ENCODE results near the gene NODAL.

The NODAL gene

DNA sequence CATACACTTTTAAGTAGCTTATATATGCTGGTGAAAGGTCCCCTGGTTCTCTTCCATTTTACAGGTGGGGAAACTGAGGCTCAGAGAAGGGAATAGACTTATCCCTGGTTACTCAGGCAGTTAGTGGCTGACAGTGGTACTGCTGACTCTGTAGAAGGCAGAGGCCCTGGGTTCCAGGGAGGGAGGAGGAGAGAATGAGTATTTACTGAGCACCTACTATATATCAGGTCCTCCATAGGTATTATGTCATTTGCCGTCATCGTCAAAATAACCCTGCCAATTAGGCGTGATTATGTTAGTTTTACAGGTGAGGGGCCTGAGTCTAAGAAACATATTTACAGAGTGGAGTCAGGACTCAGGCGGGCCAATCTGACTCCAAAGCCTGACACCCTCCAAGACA lies 23.8 kb upstream of the NODAL start:
- DNase-seq, result no peak

DNA sequence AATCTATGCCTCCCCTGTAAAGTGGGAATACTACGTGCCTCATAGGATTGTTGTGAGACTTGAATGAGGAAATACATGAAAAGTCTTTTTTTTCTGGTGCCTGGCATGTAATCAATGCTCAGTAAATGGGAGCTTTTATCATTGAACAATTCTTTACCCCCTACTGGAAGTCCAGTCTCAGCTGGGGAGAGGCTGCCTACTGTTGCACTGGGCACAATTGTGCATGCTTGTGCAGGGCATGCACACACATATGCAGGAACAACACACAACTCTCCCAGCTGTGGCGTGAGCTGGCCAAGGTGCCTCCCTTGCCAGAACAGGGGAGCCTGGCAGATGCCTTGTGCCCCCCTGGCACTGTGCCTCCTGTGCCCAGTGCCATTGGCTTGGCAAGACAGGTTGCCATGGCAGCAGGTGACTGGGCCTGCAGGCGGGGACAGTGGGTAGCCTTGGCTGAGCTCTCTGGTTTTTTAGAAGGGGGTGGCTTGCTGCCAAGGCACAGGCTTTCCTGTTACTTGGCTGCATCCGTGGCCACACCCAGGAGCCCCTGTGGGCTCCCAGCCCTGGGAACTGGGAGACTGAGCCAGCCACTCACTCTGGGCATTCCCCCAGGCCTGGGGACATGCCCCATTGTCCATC lies 21.0 kb upstream of the NODAL start:
- DNase-seq, result peak in 47 of 51 donors; percentile 17 to 91 (median 73)

DNA sequence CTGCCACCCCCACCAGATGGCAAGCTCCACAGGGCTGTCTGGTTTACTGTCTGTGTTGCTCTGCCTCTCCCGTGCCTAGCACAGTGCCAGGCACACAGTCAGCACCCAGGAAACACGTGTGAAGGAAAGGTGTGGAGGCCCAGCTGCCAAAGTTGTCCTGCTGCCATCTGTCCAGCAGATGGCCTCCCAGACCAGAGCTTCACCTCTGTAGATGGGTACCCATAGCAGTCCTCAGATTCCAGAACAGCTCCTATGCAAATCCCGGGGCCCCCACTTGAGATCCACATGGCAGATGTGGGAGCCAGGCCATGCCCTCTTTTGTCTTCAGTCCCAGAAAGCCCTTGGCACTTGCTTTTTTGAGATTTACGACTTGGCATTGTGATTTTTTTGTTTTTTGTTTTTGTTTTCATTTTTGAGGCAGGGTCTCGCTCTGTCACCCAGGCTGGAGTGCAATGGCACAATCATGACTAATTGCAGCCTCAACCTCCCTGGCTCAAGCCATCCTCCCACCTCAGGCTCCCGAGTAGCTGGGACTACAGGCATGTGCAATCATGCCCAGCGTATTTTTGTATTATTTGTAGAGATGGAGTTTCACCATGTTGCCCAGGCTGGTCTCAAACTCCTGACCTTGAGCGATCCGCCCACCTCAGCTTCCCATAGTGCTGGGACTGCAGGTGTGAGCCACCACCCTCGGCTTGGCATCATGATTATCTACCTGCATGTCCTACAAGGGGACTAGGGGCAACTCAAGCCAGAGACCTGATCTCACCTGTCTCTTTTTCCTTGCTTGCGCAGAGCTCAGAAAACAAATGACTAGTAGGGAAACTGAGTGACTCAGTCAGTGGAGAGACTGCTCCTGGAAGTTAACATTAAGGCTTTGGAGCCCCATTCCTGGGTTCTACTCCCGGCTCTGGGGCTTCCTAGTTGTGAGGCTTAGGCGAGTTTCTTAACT lies 20.2 kb upstream of the NODAL start:
- DNase-seq, result peak in 34 of 51 donors; percentile 10 to 60 (median 31)

DNA sequence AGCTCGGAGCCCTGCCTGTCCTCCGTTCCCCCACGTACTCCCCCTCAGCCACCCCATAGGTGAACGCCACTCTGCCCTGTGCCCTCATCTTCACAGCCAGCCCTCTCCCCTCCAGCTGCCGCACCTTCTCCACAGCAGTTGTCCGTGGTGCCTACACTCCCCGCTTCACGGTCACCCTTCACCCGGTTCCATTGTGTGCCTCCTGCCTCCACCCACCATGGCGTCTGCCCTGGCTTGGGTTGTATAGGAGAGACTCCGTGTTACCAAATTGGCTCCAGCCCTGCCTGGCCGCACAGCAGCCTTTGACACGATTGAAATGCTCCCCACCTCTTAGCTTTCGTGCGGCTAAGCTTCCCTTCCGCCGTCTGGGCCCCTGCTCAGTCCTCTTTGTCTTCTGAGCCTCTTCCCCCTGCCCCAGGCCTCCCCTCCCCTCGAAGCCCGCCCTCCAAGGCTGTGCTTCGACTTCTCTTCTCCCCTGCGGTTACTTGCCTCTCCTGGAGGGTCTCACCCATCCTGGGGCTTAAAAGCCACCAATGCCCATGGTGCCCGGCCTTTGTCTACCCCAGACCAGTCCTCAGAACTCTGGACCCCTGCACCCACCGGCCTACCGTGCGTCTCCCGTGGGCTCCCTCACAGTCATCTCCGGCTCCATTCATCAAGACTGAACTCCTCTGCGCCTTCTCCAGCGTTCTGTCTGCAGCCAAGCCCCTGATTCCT lies 18.5 kb upstream of the NODAL start:
- DNase-seq, result no peak

DNA sequence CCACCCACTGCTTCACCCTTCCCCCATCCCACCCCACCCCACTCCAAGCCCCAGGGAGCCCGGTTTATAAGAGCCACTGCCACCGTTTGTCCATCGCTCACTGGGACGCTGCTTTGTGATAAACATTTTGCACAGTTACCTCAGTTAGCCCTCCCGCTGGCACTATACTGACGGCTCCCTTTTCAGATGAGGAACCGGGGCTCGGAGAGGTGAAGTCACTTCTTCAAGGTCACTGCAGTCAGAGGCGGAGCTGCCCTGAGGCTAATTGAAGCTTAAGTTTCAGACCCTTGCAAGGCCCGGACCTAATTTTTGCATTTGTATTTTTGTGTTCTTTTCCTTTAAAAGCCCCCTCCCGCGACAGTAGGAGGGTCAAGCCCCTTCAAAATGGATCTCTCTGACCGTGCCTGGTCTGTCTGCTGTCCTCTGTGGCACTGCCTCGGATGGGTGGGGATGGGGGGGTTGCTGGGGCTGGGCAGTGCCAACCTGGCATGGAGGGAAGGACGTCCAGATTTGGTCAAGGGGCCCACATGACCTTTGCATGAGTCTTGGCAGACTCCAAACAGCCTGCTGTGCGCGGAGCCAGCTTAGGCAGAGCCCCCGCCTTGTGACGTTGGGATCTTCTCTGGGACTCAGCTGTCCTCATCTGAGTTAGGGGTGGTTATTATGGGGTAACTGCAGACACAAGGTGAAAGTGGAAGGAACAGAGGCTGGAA lies 17.7 kb upstream of the NODAL start:
- DNase-seq, result peak in 1 of 51 donors; percentile 48

DNA sequence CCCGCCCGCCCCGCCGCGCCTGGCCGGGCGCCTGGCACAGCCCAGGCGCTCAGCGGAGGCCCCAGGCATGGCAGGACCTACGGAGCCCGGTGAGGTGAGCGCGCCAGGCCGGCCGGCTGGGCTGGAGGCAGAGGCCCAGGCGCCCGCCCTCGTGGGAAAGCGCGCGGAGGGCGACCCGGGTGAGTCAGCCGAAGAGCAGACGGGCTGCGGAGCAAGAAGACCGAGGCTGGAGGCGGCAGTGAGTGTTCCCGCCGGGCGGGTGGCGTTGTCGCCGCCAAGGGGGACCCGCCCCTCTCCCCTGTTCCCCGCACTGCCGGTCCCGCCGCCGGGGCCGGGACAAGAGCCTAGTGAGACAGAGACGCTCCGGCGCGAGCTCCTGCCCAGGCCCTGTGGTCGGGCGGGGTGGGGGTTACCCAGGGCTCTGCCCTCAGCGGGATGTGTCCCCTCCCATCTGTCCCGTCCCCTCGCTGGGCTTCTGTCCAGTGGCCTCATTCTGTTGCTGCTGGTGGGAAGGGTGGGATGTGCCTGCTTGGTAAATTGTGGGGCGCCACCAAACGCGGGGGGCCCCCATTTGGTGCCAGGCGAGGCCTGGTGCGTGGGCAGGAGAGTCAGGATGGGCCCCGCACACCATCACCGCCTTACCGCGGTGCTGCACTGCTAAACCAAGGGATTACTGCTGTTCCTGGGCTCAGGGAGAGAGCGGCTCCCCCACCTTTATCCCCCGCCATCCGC lies 17.0 kb upstream of the NODAL start:
- DNase-seq, result peak in 33 of 51 donors; percentile 16 to 80 (median 51)

DNA sequence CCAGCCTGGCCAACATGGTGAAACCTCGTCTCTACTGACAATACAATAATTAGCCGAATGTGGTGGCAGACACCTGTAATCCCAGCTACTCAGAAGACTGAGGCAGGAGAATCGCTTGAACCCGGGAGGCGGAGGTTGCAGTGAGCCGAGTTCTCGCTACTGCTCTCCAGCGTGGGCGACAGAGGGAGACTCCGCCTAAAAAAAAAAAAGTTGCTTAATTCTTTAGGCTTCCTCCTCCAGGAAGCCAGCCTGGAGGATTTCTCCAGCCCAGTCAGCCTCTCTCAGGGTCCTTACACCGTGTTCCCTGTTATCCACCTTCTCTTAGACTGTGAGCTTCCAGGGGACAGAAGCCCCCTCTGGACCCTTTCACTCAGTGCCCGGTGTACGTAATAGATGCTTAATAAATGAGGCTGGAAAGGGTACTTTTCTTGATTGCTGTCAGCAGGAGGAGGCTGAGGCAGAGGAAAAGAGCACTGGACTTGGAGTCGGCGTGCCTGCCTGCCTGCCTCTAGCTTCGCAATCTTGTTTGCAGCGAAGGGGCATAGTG lies 16.4 kb upstream of the NODAL start:
- DNase-seq, result no peak

DNA sequence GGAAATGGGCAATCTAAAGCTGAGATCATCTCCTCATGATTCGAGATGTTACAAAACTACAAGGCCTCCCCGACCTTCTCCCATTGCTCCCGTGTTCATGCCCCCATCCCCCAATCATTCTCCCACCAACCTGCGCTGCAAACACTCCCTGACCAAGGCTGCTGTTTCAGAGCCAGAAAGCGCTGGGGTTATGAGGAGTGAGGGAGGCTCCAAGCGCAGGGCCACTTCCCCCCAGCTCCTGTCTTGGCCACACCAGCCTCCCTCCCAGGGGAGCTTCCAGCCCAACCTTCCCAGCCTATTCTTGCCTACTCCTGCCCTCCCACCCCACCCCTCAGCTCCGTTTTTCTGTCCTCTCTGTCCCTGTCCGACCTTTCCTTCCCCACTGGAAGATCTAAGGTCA lies 14.7 kb upstream of the NODAL start:
- DNase-seq, result no peak

DNA sequence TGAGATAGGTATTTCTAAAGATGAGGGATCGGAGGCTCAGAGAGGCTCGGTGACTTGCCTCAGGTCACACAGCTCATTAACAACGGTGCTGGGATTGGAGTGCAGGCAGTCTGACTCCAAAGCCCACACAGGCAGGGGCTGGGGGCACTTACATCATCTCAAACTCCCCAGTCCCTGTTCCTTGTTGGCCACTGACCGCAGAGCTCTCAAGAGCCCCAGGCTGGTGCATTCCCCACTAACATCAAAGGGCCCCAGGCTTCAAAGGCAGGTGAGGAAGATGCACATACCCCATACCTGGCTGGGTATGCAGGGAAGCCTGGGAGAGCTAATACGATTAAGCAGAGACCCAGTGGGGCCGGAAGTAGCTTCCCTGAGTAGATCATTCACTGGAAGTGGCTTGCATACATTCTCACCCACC lies 13.7 kb upstream of the NODAL start:
- DNase-seq, result no peak

DNA sequence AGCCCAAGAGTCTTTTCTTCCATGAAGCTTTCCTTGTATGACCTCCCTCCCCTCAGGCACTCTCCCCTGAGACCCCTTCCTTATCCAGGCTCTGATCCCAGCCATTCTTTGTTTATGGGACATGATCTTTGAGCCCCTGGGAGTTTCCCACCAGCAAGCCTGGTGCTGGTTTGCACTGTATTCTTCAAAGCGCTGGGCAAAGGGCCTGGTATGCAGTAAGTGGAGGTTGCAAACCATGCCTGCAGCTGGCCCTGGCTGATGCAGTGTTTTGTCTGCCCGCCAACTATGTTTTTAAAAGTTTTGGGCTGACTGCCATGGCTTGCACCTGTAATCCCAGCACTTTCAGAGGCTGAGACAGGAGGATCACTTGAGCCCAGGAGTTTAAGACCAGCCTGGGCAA lies 6.8 kb upstream of the NODAL start:
- DNase-seq, result no peak

DNA sequence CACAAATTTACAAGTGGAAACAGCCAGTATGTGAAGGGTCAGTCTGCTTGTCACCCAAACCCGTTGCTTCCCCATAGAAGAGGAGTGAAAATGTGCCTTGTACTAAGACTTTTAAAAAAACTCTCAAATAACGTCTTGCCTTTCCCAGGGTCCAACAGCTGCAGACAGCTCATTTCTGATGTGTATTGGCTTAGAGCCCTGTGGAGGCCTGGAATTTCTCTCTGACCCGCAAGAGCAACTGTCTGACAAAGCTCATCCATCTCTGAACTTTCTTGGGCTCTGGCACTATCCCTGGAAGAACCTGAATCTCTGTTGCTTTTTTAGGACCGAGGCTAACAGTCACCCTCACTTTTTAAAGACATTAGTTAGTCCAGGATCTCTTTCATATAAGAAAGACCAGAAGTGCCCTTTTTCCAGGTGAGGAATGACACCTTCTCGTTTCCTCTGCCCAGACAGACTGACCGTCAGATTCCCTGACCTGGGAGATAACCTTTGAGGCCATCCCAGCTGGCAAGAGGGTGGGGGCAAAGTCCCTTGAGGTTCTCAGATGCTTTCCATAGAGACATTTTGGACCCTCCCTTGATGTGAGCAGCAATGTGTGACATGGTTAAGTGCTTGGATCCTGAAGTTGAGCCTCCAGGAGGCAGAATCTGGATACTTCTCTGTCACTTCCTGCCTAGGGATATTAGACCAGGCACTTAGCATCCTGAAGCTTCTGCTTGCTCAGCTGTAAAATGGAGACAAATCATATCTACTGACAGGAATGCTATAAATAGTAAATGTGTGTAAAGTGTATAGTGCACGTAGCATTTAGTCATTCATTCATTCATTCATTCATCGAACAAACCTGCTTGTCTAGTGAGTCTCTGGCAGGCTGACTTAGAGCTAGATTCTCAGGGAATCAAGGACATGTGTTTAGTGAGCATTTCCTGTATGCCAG lies 4.5 kb upstream of the NODAL start:
- no peak for DNase-seq

DNA sequence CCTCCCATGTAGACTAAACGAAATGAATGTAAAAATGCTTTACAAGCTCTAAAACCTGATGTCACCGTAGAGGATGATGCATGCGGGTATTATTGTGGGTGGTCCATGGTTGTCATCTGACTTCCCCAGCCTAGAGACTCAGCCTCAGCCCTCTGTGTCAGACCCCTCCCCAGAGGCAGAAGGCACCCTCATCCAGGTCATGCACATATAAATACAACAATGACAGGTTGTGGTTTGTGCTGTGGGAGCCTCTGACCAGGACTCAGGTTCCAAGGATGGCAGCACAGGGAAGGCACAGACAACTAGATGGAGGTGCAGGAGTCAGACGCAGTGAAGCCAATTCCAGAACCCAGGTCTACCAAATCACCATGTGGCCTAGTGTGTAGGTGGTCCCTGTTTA lies 3.3 kb upstream of the NODAL start:
- DNase-seq, result no peak

DNA sequence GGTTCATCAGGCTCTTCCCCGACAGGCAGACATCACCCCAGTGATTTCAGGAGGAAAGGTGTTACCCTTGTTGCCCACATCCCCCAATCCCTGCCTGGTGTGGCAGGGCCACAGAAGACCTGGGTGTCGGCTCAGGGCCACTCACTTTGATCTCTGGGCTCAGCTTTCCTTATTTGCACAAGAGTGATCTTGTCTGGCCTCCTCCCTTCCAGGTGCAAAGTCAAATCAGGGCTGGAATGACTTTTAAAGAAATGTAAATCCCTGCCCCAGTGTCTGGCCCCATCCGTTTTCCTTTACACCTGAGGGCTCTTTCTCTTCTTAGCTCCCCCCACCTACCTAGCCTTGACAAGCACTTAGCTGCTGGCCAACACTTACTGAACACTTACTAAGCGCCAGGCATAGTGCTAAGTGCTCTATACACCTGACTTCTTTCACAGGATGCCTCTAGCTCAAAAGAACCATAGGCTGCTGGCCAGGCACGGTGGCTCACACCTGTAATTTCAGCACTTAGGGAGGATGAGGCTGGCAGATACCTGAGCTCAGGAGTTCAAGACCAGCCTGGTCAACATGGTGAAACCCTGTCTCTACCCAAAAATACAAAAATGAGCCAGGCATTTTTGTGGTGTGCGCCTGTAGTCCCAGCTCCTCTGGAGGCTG lies 979 bp upstream of the NODAL start:
- DNase-seq, result no peak

DNA sequence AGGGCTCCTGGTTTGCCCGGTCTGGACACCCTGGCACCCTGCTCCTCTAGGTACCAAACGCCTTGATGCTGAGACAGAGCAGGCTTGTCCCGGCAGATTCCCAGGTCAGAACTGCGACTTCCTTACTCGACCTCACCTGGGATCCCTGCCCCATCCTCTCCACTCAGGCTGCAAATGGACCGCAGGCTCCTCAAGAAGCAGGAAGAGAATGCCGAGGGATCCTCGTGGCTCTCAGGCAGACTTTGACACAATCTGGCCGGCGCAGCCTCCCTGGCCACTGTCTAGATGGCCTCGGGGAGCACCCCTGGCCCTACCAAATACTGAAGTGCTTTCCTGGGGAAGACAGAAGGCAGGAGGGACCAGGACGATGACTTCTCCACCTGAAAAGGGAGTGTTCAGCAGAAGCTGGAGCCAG lies 421 bp upstream of the NODAL start:
- no peak for DNase-seq

DNA sequence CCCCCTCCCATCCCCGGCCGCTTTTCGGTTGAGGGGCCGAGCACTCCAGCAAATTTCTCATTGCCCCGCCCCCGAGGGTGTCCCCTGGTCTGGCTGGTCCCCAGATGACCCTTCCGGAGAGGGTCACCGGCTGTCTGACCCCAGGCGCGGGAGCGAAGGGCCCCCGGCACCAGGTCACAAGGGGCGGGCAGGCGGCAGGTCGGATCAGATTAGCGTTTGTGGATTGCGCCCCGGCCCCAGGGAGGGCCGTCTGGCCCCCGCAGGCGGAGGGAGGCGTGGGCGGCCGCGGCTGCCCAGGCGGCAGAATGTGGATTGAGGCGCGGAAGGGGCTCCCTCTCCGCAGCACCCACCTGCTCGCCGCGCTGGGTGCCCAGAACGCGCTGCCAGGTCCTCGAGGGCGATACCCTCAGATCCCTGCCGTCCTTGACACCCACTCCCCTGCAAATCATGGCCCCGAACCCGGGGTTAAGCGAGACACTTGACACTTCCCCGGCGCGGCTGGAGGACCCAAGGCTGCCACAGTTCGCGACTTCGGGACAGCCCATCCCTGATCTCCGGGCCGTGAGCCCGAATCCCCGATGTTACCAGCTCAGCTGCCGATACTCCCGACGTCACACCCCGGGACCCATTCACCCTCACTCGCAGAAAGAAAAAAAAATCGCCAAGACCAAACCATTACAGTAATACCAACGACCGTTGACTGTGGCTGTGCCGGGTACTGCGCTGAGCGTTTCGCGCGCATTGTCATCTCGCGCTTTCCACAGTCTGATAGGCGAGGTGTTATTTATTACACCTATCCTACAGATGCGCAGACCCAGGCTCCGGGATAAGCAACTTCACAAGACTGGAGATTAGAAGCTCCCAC lies 953 bp downstream of the NODAL start:
- DNase-seq, result no peak

DNA sequence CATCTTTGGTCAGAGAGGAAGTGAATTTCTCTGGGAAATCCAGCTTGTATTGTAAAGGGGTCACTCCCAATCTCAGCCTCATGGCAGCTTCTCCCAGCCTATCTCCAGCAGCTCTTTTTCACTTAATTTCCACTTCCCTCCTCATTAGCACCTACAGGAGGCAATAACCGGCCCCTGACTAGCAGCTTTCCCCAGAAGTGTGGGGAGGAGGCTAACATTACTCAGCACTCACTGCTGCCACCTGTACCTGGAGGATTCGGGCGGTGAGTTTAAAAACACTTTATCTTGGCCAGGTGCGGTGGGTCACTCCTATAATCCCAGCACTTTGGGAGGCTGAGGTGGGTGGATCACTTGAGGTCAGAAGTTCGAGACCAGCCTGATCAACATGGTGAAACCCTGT lies 3.8 kb downstream of the NODAL start:
- no peak for DNase-seq

DNA sequence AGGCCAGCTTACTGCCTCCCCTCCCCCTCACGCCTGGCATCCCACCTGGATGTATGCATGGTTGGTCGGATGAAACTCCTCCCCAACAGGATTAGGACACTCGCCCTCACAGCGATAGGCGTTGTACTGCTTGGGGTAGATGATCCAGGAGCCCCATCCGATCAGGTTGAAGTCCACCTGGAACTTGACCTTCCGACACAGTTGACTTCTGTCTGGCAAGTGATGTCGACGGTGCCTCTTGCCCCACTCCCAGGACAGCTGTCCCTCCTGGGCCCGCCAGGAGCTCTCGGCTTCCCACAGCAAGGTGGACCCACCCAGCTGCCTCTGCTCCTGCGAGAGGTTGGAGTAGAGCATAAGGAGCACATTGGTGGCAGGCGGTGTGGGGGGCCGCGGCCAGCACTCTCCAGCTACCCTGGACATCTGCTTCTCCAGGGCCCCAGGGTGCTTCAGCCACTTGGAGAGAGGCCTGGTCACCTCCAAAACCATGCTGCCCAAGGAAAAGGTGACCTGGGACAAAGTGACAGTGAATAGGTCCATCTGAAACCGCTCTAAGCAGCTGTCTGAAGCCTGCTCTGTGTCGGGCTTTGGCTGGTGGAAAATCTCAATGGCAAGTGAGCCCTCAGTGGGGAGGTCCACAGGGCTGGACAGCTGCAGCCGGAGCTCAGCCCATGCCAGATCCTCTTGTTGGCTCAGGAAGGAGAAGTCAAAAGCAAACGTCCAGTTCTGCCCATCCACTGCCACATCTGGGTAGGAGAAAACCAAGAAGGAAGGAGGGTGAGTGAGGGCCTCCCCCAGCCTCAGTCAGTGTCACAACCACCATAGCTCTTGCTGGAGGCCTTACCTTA lies 6.0 kb downstream of the NODAL start:
- DNase-seq, result no peak
